Colonic mucosa (tissue), 4 donors: Measurements from ENCODE around the gene MAGEA3. TPM values are rescaled to one million over a fixed set of nuclear protein-coding genes. Genes with fewer than 3 reads are reported as not detected.
"Not testable (repeated sequence)": the region's sequence is repeated elsewhere in the genome, so short reads cannot be mapped to it uniquely, and the experiment has no call there.

Experiments used
- DNase-seq: peaks from one replicate; pipeline ENCODE4 v3.0.0-alpha.2; 2020
- H3K27ac ChIP-seq: fragments of 200-600 bp; one replicate; pipeline ENCODE4 v1.8.0; 2021
- H3K27me3 ChIP-seq: fragments of 200-600 bp; one replicate; pipeline ENCODE4 v1.8.0; 2021
- H3K36me3 ChIP-seq: fragments of 200-600 bp; one replicate; pipeline ENCODE4 v1.8.0; 2021
- H3K4me1 ChIP-seq: fragments of 200-600 bp; one replicate; pipeline ENCODE4 v1.8.0; 2021; ENCODE audit warnings: mild to moderate bottlenecking
- H3K4me3 ChIP-seq: fragments of 200-600 bp; one replicate; pipeline ENCODE4 v1.8.0; 2021
- H3K9ac ChIP-seq, 2 donors: one replicate each; pipeline ENCODE4 v1.7.0; 2013; ENCODE audit warnings: control low read depth in 2 of 2, low read depth in 2 of 2, low read length in 2 of 2
- H3K9me3 ChIP-seq: fragments of 200-600 bp; one replicate; pipeline ENCODE4 v1.8.0; 2021
- intact Hi-C: fragments of 100-400 bp; cut with DNase I; formaldehyde crosslinking; loops from one replicate; pipeline ENCODE4 v1.14.1; 2022
- total RNA-seq, 2 donors: library from RNA; stranded (reverse); fragmentation: NEBNext Ultra II Directional in 1 of 2; extraction: Animal tissue kit (Norgen Biotek cat#: 25700) in 1 of 2; gene quantifications; one replicate each; pipeline ENCODE4 v1.2.1, GENCODE V29; 2021
- TF ChIP-seq, protein P1 (sequence below): fragments of 200-600 bp; IDR thresholded peaks from one replicate; pipeline ENCODE4 v1.8.0; 2022; ENCODE audit warnings: antibody characterized with exemption, mild to moderate bottlenecking
- donor health status: healthy.
- donor health status: DM: no; HTN: no; CAD: no.
- donor health status: DM: no; HTN: no; CAD: no.

The MAGEA3 gene, protein sequence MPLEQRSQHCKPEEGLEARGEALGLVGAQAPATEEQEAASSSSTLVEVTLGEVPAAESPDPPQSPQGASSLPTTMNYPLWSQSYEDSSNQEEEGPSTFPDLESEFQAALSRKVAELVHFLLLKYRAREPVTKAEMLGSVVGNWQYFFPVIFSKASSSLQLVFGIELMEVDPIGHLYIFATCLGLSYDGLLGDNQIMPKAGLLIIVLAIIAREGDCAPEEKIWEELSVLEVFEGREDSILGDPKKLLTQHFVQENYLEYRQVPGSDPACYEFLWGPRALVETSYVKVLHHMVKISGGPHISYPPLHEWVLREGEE
- under 1 TPM in 1 of 2 donors, not detected in 1; 0.40 TPM for total RNA-seq

DNA sequence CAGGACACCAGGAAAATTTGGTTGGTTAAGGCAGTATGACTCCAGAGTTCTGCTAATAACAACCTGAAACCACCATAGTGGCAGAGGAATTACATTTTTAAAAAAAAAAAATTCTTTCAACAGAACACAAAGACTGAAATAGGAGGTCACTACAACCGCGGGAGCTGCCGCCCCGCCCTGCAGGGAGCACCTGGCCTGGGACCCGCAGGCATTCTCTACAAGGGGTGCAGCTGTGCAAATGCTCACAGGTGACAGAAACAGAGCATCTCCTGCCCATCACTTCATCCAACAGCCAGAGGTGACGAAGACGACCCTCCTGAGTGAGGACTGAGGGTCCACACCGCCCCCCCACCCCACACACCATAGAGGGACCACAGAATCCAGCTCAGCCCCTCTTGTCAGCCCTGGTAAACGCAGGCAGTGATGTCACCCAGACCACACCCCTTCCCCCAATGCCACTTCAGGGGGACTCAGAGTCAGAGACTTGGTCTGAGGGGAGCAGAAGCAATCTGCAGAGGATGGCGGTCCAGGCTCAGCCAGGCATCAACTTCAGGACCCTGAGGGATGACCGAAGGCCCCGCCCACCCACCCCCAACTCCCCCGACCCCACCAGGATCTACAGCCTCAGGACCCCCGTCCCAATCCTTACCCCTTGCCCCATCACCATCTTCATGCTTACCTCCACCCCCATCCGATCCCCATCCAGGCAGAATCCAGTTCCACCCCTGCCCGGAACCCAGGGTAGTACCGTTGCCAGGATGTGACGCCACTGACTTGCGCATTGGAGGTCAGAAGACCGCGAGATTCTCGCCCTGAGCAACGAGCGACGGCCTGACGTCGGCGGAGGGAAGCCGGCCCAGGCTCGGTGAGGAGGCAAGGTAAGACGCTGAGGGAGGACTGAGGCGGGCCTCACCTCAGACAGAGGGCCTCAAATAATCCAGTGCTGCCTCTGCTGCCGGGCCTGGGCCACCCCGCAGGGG lies at the start of gene MAGEA3:
Gene MAGEA3, plus strand, starts transcription at position 843 of the 980 bp plus-strand sequence. CDS start 2,039 bp downstream, outside the sequence.
- DNase-seq, H3K27ac ChIP-seq, intact Hi-C loops, H3K27me3 ChIP-seq, H3K4me1 ChIP-seq, H3K36me3 ChIP-seq, H3K9me3 ChIP-seq, H3K4me3 ChIP-seq, H3K9ac ChIP-seq: not testable (repeated sequence)

DNA sequence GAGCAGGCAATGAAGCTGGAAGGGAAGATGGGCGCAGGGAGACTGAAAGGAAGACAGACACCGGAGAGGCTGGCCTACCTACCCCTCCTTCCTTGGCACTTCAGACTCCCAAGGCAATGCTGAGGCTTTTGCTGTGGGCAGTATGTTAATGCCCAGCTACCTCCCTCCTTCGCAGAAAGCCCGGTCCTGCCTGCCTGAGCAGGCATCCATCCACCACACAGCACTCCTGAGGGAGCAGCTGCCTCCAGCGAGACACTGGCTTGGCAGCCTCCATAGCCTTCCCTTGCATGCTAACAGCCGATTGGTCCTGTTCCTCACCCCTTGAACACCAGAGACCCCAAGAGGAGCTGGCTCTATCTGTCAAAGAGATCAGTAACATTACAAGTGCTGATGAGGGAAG lies 46.5 kb upstream of the MAGEA3 start:
- Histone ChIP-seq H3K4me3 (no peak overlapping the region), H3K9ac (no peak overlapping the region), H3K36me3 (no peaks in the 10 kb centered on the region), H3K4me1 (no peaks in the 10 kb centered on the region), H3K9me3 (no peaks in the 10 kb centered on the region), H3K27ac (no peak overlapping the region), H3K27me3 (no peaks in the 10 kb centered on the region)
- TF ChIP-seq, protein P1, sequence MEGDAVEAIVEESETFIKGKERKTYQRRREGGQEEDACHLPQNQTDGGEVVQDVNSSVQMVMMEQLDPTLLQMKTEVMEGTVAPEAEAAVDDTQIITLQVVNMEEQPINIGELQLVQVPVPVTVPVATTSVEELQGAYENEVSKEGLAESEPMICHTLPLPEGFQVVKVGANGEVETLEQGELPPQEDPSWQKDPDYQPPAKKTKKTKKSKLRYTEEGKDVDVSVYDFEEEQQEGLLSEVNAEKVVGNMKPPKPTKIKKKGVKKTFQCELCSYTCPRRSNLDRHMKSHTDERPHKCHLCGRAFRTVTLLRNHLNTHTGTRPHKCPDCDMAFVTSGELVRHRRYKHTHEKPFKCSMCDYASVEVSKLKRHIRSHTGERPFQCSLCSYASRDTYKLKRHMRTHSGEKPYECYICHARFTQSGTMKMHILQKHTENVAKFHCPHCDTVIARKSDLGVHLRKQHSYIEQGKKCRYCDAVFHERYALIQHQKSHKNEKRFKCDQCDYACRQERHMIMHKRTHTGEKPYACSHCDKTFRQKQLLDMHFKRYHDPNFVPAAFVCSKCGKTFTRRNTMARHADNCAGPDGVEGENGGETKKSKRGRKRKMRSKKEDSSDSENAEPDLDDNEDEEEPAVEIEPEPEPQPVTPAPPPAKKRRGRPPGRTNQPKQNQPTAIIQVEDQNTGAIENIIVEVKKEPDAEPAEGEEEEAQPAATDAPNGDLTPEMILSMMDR = no peak
- intact Hi-C loops = no loop called here
- no peak for DNase-seq

DNA sequence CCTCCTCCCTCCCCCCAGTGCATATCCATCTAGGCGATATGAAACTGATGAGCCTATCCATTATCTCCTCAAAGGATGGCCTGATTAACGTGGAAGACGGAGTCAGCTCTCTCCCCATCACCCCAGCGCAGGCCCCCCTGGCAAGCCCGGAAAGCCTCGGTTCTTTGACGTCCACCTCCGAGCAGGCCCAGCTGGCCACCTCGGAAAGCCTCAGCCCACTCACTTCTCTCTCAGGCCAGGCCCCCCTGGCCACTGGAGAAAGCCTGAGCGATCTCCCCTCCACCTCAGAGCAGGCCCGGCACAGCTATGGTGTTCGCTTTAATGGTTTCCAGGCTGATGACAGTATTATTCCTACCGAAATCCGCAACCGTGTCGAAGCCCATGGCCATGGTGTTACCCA lies 46.1 kb upstream of the MAGEA3 start:
- TF ChIP-seq, protein P1 = no peak
- intact Hi-C loops = no loop called here
- no peaks in the 10 kb centered on the region for H3K36me3 ChIP-seq
- no peak overlapping the region for H3K4me3 ChIP-seq
- H3K27me3 ChIP-seq = no peaks in the 10 kb centered on the region
- no peaks in the 10 kb centered on the region for H3K4me1 ChIP-seq
- no peak overlapping the region for H3K27ac ChIP-seq
- no peak overlapping the region for H3K9ac ChIP-seq
- no peaks in the 10 kb centered on the region for H3K9me3 ChIP-seq
- DNase-seq = no peak

DNA sequence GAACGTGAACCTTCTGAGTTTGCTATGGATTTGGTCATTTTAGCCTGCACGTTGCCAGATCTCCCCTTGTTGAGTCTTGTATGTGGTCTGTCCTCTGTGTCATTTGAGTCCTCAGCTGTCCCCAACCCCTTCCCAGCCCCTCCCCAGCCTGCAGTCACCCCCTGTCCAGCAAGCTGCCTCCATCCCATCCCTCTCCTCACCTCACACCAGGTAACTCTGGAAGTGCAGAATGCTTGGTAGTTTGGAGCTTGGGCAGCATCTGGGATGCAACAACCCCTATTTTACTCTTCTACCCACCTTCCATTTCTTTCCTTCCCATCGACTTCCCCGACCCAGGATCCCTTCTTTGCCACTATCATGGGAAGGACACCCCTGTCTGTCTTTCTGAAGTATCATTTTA lies 42.5 kb upstream of the MAGEA3 start:
- intact Hi-C loops = no loop called here
- TF ChIP-seq, protein P1 = no peak
- Histone ChIP-seq H3K9me3 (no peaks in the 10 kb centered on the region), H3K27ac (no peak overlapping the region), H3K9ac (no peak overlapping the region), H3K4me1 (no peaks in the 10 kb centered on the region), H3K36me3 (no peaks in the 10 kb centered on the region), H3K4me3 (no peak overlapping the region), H3K27me3 (no peaks in the 10 kb centered on the region)
- DNase-seq = no peak

DNA sequence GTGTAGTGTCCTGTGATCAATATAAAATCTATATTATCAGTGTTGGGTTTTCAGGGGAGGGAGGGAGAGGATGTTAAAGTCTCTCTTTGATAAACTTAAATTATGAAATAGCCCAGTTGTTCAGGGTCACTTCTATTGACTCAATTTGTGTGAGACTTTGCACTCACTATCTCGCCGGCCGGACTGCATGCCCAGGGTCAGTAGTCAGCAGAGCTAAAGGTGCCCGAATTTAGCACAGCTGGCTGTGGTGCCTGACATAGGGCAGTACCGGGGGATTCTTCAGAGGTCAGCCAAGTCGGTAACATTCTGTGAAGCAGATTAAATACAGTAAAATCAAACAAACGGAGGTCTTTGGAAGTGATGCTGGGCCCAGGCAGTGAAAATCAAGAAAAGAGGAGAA lies 41.7 kb upstream of the MAGEA3 start:
- H3K27ac ChIP-seq = no peak overlapping the region
- no peak overlapping the region for H3K4me3 ChIP-seq
- H3K27me3 ChIP-seq = no peaks in the 10 kb centered on the region
- H3K9me3 ChIP-seq = no peaks in the 10 kb centered on the region
- H3K36me3 ChIP-seq = no peaks in the 10 kb centered on the region
- H3K9ac ChIP-seq = no peak overlapping the region
- no peaks in the 10 kb centered on the region for H3K4me1 ChIP-seq
- TF ChIP-seq, protein P1 = no peak
- no peak for DNase-seq
- intact Hi-C loops = no loop called here
